Activated T-helper 9 cell treated with anti-CD3 and anti-CD28 coated beads, Interleukin-2, amount 50 U/mL, for 16 hours (primary cell): ENCODE results near the gene CD72.
A peak's percentile ranks its signal among the peaks of the same experiment; 100 is the strongest.
"Not testable (repeated sequence)": the region's sequence is repeated elsewhere in the genome, so short reads cannot be mapped to it uniquely, and the experiment has no call there.

Experiments
- DNase-seq: peaks from one replicate; pipeline ENCODE4 v3.0.0-alpha.2; 2020; ENCODE audit warnings: low read depth

CD72 gene

GRCh38 chr9:35616681-35617459 is 1.3 kb downstream of the CD72 start:
- DNase-seq, result peak; percentile 54

- no peak for DNase-seq
These were observed 2.1 kb downstream of the CD72 start for GRCh38 chr9:35615981-35616680.

GRCh38 chr9:35612843-35613242 is 5.4 kb downstream of the CD72 start:
- no peak for DNase-seq

GRCh38 chr9:35612066-35612465 is 6.1 kb downstream of the CD72 start:
- DNase-seq, result not testable (repeated sequence)

DNA sequence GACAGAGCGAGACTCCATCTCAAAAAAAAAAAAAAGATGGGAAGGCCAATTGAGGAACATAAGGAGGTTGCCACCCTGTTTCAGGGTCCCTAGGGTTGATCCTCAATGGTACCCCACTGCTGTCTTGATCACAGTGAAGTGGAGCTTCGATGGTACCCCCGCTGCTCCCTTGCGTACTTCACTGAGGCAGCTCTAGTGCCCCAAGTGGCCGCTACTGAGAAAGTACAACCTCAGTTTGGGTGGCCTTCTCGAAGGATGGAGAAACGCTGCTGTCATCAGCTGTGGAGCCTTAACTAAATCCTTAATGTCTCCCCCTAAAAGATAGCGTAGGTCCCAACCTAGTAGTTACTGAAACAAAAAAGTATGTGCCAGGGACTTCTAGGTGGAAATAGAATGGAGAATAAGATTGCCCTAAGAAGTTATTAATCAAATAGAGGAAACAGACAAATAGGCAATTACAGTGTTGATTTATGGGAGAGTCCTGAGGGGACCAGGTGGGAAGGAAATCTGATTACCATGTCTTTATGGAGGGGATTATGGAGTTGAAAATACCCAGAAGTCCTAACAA is 6.9 kb downstream of the CD72 start:
- peak; percentile 36 for DNase-seq

DNA sequence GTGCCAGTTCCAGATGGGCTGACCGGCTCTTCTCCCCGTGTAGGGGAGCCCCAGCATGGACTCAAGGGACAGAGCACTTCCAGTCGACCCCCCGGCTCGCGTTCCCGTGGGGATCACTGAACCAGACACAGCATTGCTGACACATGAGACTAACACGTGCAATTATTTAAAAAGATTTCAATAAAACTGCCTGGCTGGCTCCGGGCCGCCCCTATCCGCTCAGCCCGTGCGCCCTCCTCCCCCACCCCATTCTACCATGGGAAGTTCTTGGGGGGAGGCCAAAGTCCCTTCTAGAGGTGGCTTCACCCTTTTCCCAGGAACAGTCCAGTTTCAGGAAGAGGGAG is 8.4 kb downstream of the CD72 start:
- DNase-seq, result no peak

GRCh38 chr9:35609001-35609819 is 9.0 kb downstream of the CD72 start:
- DNase-seq, result no peak

- no peak for DNase-seq
These were observed 10.0 kb downstream of the CD72 start for GRCh38 chr9:35608221-35608620.

GRCh38 chr9:35606726-35607125 is 11.5 kb downstream of the CD72 start:
- DNase-seq, result no peak

DNA sequence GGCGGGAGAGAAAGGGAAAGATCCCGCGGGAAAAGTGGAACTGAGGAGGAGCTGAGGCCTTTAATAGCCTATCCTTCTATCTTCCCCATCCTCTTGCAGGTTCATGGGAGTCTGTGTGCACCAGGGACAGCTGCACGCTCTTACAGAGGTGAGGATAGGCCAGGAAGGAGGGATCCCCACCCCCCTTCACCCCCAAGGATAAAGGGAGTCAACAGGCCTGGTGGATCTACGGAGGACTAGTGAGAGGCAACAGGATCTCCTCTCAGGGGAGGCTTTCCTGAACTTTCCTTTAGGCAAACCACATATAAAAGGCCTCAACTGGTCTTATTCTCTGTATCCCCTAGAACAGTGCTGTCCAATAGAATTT is 12.1 kb downstream of the CD72 start:
- no peak for DNase-seq

DNA sequence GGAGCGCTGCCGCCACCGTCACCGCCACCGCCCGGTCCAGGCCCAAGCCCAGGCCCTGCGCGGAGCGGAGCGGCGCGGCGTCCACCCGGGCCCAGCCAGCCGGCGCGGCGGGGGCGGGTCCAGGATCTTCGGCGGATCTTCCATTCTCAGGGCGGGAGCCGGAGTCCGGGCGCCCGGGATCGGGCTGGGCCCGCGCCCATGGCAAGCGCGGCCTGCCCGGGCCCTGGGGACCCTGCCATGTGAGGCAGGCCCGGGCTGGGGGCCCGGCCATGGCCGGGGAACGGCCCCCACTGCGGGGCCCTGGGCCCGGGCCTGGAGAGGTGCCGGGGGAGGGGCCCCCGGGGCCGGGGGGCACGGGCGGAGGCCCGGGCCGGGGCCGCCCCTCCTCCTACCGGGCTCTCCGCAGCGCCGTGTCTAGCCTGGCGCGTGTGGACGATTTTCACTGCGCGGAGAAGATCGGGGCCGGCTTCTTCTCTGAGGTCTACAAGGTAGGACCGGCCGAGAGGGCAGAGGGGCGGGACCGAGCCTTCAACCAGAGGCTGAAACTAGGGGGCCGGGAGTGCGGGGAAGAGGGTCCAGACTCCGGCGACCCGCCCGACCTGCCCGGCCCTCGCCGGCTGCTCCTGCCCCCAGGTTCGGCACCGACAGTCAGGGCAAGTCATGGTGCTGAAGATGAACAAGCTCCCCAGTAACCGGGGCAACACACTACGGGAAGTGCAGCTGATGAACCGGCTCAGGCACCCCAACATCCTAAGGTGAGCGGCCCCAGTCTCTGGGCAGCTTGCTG is 12.7 kb downstream of the CD72 start:
- DNase-seq, result no peak

DNA sequence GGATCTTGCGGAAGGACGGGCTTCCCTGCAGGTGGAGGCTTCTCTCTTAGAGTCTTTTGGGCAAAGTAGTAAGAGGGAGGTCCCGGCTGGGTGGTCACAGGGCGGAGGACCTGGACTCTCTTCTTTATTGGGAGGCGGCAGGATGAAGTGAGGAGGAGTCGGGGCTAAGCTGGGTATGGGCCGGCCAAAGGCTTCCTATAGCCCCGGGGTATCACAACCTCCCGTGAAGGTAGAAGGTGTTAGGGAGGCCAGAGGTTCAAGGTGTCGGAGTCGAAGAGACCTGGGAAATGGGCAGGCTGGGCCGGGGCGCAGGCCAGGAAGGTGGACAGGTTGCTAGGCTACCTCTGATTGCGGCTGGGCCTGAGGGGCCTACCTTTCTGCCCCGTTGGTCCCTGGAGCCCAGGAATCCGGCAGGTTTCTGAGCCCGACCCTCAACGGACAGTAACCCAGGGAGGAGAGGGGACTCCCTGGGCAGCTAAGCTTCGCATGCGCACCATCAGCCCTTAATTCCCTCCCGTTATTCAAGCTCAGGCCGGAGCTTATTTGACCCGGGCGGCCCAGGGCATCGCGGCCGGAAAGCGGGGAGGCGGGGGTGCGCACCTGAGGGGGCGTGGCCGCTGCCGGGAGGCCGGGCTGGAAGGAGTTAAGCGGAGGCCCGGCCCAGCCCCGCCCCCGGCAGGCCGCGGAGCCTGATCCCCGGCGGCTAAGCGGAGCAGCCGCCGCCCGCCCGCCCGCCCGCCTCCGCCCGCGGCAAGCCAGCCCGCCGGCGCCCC is 13.4 kb downstream of the CD72 start, which contains the start of gene TESK1:
Gene TESK1, plus strand, starts transcription at position 685 of the 773 bp plus-strand sequence. CDS start 358 bp downstream, outside the sequence.
- peak; percentile 79 for DNase-seq

- peak; percentile 99 for DNase-seq
These were observed 14.1 kb downstream of the CD72 start for GRCh38 chr9:35603986-35604577.

- no peak for DNase-seq
These were observed 14.7 kb downstream of the CD72 start for GRCh38 chr9:35603506-35603985.

- DNase-seq, result no peak
These were observed 18.2 kb downstream of the CD72 start for GRCh38 chr9:35599763-35600604.

- DNase-seq, result no peak
These were observed 19.2 kb downstream of the CD72 start for GRCh38 chr9:35598866-35599590.

- DNase-seq, result not testable (repeated sequence)
These were observed 21.3 kb downstream of the CD72 start for GRCh38 chr9:35596907-35597306.

DNA sequence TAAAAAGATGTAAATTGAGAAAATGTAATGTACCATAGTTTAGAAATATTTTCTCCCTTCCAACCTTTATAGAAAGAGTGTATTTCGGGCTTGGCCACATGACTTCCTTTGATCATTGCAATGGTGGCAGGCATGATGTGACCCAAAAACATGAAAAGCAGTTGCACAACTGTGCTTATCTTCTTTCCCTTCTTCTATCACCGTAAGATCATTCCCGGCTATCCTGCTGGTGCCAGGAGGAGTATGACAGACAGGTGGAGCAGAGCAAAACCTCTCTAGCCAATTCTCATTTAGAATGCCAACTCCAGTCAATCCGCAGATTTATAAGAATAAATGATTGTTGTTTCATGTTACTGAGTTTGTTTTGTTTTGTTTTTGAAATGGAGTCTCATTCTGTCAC is 23.7 kb downstream of the CD72 start:
- no peak for DNase-seq

GRCh38 chr9:35593581-35593980 is 24.6 kb downstream of the CD72 start:
- DNase-seq, result no peak
